ENCODE results near the gene PTGFR. TPM values are rescaled to one million over a fixed set of nuclear protein-coding genes. Genes with fewer than 3 reads are reported as not detected.

Gene PTGFR
- total RNA-seq, 1 donor from 2014 or later = not detected

- Mint-ChIP-seq H3K9me3 (ENCODE audit: low read depth) (peaks cover 34% of the 10 kb centered on the region), H3K4me1 (ENCODE audit: low read depth) (no peaks in the 10 kb centered on the region)
- DNase-seq (ENCODE audit: low spot score, unreplicated experiment) = no peak
These were observed 63.1 kb downstream of the PTGFR start for GRCh38 chr1:78553859-78554258.

GRCh38 chr1:78554840-78555239, 64.1 kb downstream of the PTGFR start:
- no peak for DNase-seq (ENCODE audit: low spot score, unreplicated experiment)
- H3K4me1 Mint-ChIP-seq (ENCODE audit: low read depth) = no peaks in the 10 kb centered on the region
- TF ChIP-seq CTCF (IDR thresholded peaks at IDR 0.05; ENCODE audit: unreplicated experiment) = no peak
- H3K27me3 Mint-ChIP-seq = no peaks in the 10 kb centered on the region
- no peak overlapping the region for H3K4me3 Mint-ChIP-seq (ENCODE audit: low read depth)
- H3K36me3 Mint-ChIP-seq (ENCODE audit: insufficient read depth) = no peaks in the 10 kb centered on the region
- no peak overlapping the region for H3K27ac Mint-ChIP-seq
- H3K9me3 Mint-ChIP-seq (ENCODE audit: low read depth) = peaks cover 26% of the 10 kb centered on the region

More at GRCh38 chr1:78553859-78554258, 63.1 kb downstream of the PTGFR start:
- no peak overlapping the region for H3K27ac Mint-ChIP-seq
- H3K36me3 Mint-ChIP-seq (ENCODE audit: insufficient read depth) = no peaks in the 10 kb centered on the region
- TF ChIP-seq CTCF (IDR thresholded peaks at IDR 0.05; ENCODE audit: unreplicated experiment) = no peak
- no peak overlapping the region for H3K4me3 Mint-ChIP-seq (ENCODE audit: low read depth)
- H3K27me3 Mint-ChIP-seq = no peaks in the 10 kb centered on the region

- H3K9me3 Mint-ChIP-seq (ENCODE audit: low read depth) = peaks cover 16% of the 10 kb centered on the region
- TF ChIP-seq CTCF (IDR thresholded peaks at IDR 0.05; ENCODE audit: unreplicated experiment) = no peak
- H3K4me1 Mint-ChIP-seq (ENCODE audit: low read depth) = no peaks in the 10 kb centered on the region
- no peak for DNase-seq (ENCODE audit: low spot score, unreplicated experiment)
- no peaks in the 10 kb centered on the region for H3K27me3 Mint-ChIP-seq
- H3K4me3 Mint-ChIP-seq (ENCODE audit: low read depth) = no peak overlapping the region
- no peak overlapping the region for H3K27ac Mint-ChIP-seq
- no peaks in the 10 kb centered on the region for H3K36me3 Mint-ChIP-seq (ENCODE audit: insufficient read depth)
These were observed 68.9 kb downstream of the PTGFR start for GRCh38 chr1:78559680-78560079.

- no peaks in the 10 kb centered on the region for H3K4me1 Mint-ChIP-seq (ENCODE audit: low read depth)
- no peak for DNase-seq (ENCODE audit: low spot score, unreplicated experiment)
- H3K27me3 Mint-ChIP-seq = no peaks in the 10 kb centered on the region
- H3K4me3 Mint-ChIP-seq (ENCODE audit: low read depth) = no peak overlapping the region
- TF ChIP-seq CTCF (IDR thresholded peaks at IDR 0.05; ENCODE audit: unreplicated experiment) = no peak
- H3K36me3 Mint-ChIP-seq (ENCODE audit: insufficient read depth) = no peaks in the 10 kb centered on the region
- no peak overlapping the region for H3K27ac Mint-ChIP-seq
- peaks cover 10% of the 10 kb centered on the region for H3K9me3 Mint-ChIP-seq (ENCODE audit: low read depth)
These were observed 70.0 kb downstream of the PTGFR start for GRCh38 chr1:78560811-78561210.

- H3K9me3 Mint-ChIP-seq (ENCODE audit: low read depth) = peaks cover 3% of the 10 kb centered on the region
- H3K36me3 Mint-ChIP-seq (ENCODE audit: insufficient read depth) = no peaks in the 10 kb centered on the region
- H3K27ac Mint-ChIP-seq = no peak overlapping the region
- TF ChIP-seq CTCF (IDR thresholded peaks at IDR 0.05; ENCODE audit: unreplicated experiment) = no peak
- H3K4me1 Mint-ChIP-seq (ENCODE audit: low read depth) = no peaks in the 10 kb centered on the region
- H3K4me3 Mint-ChIP-seq (ENCODE audit: low read depth) = no peak overlapping the region
- no peaks in the 10 kb centered on the region for H3K27me3 Mint-ChIP-seq
- DNase-seq (ENCODE audit: low spot score, unreplicated experiment) = no peak
These were observed 71.1 kb downstream of the PTGFR start for GRCh38 chr1:78561856-78562255.

Data from progenitor cell of endocrine pancreas (in vitro differentiated cells).